Heart left ventricle (tissue), 13 donors: Measurements from ENCODE around the gene MLC1.

Experiments used
- POLR2A ChIP-seq, 2 donors: fragments of 450-650 bp; IDR thresholded peaks; one replicate each; pipeline ENCODE4 v1.6.1; 2017; ENCODE audit warnings: antibody characterized with exemption in 2 of 2, mild to moderate bottlenecking in 2 of 2, moderate library complexity in 2 of 2
- TF ChIP-seq, protein P1 (sequence below), 12 donors: fragments of 200-600 bp; sonication (generic) in 4 of 12; IDR thresholded peaks; one replicate each; pipeline versions ENCODE4 v1.5.0 to v1.8.0; 2018 to 2022; ENCODE audit warnings: antibody characterized with exemption in 12 of 12, mild to moderate bottlenecking in 5 of 12
- donor health status: ischemic (EF 13 %, LVEDD 7.1; RV severe dilation, severe dysfunction).
- donor health status: DM: no; HTN: yes; CAD: no.
- donor health status: DM: no; HTN: no; CAD: no.
- donor health status: ischemic (EF 25% LVEDD 6.9; RV normal size, moderate dysfunction).
- donor health status: ischemic (EF 25% LVEDD 5.7; RV mildly dilated, moderate dysfunction).
- donor health status: ischemic (EF 35%, LVEDD 5.7; RV mildly dilated, moderate dysfunction).
- donor health status: nonischemic (EF 11% LVEDD 7.7; RV severe dilation, severe dysfunction).
- donor health status: DM: yes; HTN: yes; CAD: no.
- donor health status: PGD.
- donor health status: ischemic (EF 29% LVEDD 5.4; RV normal size, mild dysfunction).
- donor health status: nonischemic (EF 23%, LVEDD 6.1; RV moderate dilation, normal function).

DNA sequence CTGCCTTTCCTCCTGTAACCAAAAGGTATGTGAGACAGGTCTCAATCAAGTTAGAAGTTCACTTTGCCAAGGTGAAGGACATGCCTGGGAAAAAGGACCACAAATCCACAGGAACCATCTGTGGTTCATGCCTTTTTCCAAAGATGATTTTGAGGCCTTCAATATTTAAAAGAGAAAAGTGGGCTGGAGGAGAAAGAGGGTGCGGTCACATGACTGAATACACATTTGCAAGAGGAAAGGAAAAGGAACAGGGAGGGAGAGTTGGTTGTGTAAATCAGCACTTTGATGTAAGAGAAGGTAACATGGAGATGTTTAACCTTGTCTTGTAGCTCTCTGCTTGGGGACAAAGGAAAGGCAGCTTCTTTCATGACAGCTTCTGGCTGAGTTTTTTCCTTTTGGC is 25.8 kb upstream of the MLC1 start:
- no peak for TF ChIP-seq POLR2A (IDR thresholded peaks at IDR 0.05)
- TF ChIP-seq, protein P1, sequence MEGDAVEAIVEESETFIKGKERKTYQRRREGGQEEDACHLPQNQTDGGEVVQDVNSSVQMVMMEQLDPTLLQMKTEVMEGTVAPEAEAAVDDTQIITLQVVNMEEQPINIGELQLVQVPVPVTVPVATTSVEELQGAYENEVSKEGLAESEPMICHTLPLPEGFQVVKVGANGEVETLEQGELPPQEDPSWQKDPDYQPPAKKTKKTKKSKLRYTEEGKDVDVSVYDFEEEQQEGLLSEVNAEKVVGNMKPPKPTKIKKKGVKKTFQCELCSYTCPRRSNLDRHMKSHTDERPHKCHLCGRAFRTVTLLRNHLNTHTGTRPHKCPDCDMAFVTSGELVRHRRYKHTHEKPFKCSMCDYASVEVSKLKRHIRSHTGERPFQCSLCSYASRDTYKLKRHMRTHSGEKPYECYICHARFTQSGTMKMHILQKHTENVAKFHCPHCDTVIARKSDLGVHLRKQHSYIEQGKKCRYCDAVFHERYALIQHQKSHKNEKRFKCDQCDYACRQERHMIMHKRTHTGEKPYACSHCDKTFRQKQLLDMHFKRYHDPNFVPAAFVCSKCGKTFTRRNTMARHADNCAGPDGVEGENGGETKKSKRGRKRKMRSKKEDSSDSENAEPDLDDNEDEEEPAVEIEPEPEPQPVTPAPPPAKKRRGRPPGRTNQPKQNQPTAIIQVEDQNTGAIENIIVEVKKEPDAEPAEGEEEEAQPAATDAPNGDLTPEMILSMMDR (IDR thresholded peaks at IDR 0.05), result no peak
